GM18508 (cell line): ENCODE measurements around the gene REELD1.

Experiments
- ATAC-seq: cut with Tn5 transposase; IDR thresholded peaks from one replicate; pipeline ENCODE4 v1.9.1; 2021; ENCODE audit warnings: moderate number of reproducible peaks; ENCODE audit not compliant: insufficient read depth, unreplicated experiment

The REELD1 gene

DNA sequence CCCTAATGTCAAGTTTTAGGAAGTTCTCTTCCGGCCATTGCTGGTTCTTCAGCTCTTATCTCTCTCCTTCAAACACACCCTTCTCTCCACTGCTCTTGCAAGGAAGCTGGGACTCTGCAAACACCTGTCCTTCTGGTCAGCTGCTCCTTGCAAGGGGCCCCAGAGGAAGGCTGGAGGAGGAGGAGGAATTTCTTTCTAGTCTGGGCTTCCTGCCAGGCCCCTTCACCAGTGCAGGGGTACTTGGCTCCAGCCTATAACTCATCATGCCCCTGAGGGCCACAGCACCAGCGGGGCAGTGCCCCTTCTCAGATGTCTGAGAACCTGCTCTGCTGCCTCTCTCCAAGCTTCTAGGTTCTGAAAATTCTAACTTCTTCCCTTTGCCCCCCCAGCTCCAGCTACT, 46.7 kb downstream of the REELD1 start:
- no peak for ATAC-seq

DNA sequence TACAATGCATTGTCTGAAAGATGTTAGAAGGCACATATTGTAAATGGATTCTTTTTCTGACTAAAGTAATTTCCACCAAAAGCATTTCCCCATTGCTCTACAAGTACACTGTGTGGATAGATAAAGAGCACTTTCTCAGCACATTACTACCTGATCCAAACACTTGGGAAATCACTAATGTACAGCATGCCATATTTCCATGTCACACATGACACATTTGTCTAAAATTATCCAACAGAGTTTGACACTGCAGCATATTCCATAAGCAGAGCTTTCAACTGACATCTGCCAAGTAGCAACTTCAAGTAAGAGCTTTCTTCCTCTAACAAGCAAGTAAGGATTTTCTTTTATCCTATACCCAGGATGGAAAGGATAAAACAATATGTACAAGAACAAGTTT, 49.5 kb downstream of the REELD1 start:
- ATAC-seq, result no peak

DNA sequence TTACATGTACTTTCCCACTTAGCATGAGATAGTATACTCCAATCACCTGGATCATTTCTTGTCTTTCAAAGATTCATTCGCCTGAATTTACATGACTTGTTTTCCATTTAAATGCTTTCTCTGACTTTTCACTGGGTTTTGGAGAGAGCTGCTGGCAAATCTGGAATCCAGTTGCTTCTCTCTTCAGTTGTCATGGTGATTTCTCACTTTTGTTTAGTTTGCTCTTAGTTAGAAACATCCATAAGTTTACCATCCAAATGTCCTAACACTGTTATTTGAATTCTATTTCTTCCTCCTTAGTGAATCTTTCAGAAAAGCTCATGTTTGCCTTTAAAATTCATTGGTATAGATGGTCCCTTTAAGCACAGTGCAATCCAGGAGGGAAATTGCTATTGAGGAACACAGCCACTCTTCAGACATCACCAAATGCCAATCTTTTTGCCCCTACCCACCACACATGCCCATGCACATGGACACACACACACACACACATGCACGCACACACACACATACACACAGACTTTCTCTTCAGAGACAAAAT, 51.7 kb downstream of the REELD1 start:
- no peak for ATAC-seq

- no peak for ATAC-seq
Observed at GRCh38 chr4:146267826-146268225, 53.5 kb downstream of the REELD1 start.

DNA sequence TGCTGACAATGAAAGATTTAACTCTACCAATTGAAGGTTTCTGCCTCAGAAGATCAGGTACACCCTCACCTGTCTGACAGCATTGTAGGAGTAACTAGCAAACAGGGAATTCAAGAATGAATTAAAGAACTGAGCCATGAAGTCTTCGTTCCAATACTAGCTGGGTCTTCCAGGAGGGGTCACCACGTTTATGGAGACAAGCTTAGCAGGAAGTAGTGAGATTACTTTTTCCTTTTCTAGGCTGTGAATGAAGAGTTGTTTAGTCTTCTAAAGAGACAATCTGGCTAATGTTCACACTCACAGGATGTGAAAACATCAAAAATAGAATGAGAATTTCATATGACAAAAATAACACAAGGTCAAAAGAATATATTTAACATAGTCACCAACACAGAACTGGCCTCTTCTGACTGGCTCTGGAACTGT, 54.9 kb downstream of the REELD1 start:
- ATAC-seq, result peak; percentile 40

- no peak for ATAC-seq
Observed at GRCh38 chr4:146271466-146271865, 57.1 kb downstream of the REELD1 start.

DNA sequence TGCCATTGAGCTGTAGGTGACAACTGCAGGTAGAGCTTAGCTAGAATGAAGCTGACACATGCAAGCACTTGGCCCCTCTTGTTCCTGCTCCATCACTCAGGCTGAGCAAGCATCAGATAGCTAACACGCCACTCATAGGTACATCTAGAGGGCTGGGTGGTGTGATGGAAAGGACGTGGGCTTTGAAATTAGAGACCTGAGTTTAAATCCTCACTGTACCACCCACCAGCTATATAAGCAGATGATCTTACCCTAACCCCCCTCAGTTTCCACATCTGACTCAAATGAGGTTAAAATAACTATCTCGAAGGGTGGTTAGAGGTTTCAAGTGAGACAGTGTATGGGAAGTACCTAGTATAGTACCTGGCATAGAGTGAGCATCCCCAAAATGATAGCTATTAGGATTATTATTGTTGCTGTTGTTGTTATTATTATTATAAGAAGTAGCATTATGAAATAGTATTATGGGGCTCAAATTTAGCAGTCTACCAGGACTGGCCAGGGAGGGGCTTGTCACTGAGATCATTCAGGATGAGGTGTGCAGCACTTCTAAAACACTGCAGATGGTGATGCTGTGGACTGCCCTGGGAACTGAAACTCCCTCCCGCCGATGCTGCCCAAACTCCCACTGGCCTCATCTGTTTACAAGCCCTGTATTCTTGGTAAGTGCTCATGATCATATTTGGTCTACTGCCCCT, 59.0 kb downstream of the REELD1 start:
- peak; percentile 57 for ATAC-seq

- ATAC-seq, result no peak
Observed at GRCh38 chr4:146274774-146275173, 60.4 kb downstream of the REELD1 start.

DNA sequence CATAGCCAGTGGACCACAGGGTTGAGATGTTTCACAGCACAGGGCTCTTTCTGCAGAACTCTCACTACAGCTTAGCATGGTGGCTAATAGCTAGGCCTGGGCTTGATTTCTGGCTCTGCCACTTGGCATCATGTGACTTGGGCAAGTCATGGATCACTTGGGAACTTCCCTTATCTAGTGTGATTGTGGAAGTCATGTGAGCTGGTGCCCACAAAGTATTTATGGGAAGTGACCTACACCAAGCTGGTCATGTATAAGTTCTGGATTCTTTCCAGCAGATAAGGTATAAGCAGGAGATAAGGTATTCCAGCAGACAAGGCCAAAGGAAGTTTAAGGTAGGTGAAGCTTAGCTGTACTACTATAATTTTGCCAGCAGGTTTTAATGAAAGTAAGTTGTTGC, 61.0 kb downstream of the REELD1 start:
- ATAC-seq, result no peak

GRCh38 chr4:146278986-146279385, 64.6 kb downstream of the REELD1 start:
- no peak for ATAC-seq
